ENCODE data around the gene YAE1. TPM values are rescaled to one million over a fixed set of nuclear protein-coding genes. Genes with fewer than 3 reads are reported as not detected.

Gene YAE1
- total RNA-seq, 6 experiments from 2014 or later, result 21.6 to 25.4 (median 23.0) TPM

DNA sequence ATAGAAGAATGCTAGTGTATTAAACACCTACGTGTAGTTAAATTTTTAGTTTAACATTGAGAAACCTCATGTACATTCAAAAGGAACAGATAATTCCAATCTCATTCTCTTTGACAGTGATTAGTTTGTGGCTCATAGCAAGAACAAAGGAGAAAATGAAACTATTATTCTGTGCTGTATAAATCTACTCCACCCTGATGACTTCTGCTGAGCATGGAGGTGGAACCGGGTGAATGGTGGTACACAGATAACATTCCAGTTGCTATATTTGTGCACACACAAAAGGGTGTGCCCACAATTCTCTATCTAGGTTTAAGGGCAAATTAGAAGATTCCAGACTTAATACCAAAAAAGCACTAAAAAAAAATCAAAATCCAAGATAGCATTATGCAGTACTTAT is 40.1 kb downstream of the YAE1 start:
- H3K27me3 Mint-ChIP-seq (ENCODE audit: insufficient read depth), result peaks cover 1% of the 10 kb centered on the region; the same call in 1 of the 2 replicates
- H3K4me3 Mint-ChIP-seq, result no peak overlapping the region
- DNase-seq, result no peak
- H3K4me1 Mint-ChIP-seq (ENCODE audit: low read depth), result peaks cover 96% of the 10 kb centered on the region
- H3K27ac Mint-ChIP-seq, result 0 out of 2 replicates have a peak overlapping the region, but pooled peaks have one; percentile 47
- no peaks in the 10 kb centered on the region for H3K9me3 Mint-ChIP-seq
- TF ChIP-seq CTCF (IDR thresholded peaks at IDR 0.05), result no peak
- peaks cover 6% of the 10 kb centered on the region for H3K36me3 Mint-ChIP-seq (ENCODE audit: low read depth)

DNA sequence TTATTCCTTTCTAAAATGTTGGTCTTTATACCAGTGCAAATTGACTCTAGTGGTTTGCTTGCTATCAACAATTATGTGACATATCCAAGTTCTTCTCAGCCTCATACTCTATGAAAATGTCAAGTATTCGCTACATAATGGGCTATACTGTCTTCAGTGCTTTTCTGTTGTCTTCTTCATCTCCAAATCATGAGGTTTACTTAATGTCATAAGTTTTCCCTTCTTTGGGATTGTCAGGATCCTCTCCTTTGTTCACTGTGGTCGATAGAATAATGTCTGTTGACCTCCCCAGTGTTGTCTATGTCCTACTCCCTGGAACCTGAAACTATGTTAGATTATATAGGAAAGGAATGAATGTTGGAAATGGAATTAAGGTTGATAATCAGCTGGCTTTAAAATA is 40.7 kb downstream of the YAE1 start:
- Mint-ChIP-seq H3K27me3 (ENCODE audit: insufficient read depth) (peaks cover 1% of the 10 kb centered on the region; the same call in 1 of the 2 replicates), H3K36me3 (ENCODE audit: low read depth) (peaks cover 6% of the 10 kb centered on the region), H3K4me1 (ENCODE audit: low read depth) (peaks cover 91% of the 10 kb centered on the region), H3K9me3 (no peaks in the 10 kb centered on the region), H3K4me3 (no peak overlapping the region), H3K27ac (no peak overlapping the region; the same call in 1 of the 2 replicates)
- DNase-seq, result no peak
- TF ChIP-seq CTCF (IDR thresholded peaks at IDR 0.05), result no peak

DNA sequence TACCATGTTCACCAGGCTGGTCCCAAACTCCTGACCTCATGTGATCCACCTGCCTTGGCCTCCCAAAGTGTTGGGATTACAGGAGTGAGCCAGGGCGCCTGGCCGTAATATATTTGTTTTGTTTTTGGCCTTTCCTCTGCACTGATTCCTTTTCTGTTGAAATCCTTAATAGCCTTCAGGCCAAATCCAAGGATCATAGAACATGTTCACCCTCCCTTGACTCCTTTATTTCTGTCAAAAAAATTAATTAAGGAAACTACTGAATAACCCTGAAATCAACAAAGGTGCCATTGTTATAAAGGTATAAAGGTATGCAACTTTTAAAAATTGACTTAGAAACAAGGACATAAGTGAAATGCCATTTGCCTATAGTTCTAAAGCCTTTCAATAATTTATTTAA is 41.7 kb downstream of the YAE1 start:
- Mint-ChIP-seq H3K27ac (peak overlapping the region; percentile 84), H3K36me3 (ENCODE audit: low read depth) (peaks cover 6% of the 10 kb centered on the region), H3K4me3 (peak overlapping the region; percentile 51; the same call in 1 of the 2 replicates), H3K9me3 (no peaks in the 10 kb centered on the region), H3K27me3 (ENCODE audit: insufficient read depth) (peaks cover 1% of the 10 kb centered on the region; the same call in 1 of the 2 replicates), H3K4me1 (ENCODE audit: low read depth) (peaks cover 91% of the 10 kb centered on the region)
- DNase-seq, result no peak
- TF ChIP-seq CTCF (IDR thresholded peaks at IDR 0.05), result no peak

- Mint-ChIP-seq H3K4me3 (peak overlapping the region; percentile 51), H3K27ac (peak overlapping the region; percentile 84), H3K9me3 (no peaks in the 10 kb centered on the region), H3K4me1 (ENCODE audit: low read depth) (peaks cover 91% of the 10 kb centered on the region), H3K27me3 (ENCODE audit: insufficient read depth) (peaks cover 1% of the 10 kb centered on the region; the same call in 1 of the 2 replicates), H3K36me3 (ENCODE audit: low read depth) (peaks cover 6% of the 10 kb centered on the region)
- no peak for DNase-seq
- no peak for TF ChIP-seq CTCF (IDR thresholded peaks at IDR 0.05)
Observed at GRCh38 chr7:39608278-39608677, 42.1 kb downstream of the YAE1 start.

DNA sequence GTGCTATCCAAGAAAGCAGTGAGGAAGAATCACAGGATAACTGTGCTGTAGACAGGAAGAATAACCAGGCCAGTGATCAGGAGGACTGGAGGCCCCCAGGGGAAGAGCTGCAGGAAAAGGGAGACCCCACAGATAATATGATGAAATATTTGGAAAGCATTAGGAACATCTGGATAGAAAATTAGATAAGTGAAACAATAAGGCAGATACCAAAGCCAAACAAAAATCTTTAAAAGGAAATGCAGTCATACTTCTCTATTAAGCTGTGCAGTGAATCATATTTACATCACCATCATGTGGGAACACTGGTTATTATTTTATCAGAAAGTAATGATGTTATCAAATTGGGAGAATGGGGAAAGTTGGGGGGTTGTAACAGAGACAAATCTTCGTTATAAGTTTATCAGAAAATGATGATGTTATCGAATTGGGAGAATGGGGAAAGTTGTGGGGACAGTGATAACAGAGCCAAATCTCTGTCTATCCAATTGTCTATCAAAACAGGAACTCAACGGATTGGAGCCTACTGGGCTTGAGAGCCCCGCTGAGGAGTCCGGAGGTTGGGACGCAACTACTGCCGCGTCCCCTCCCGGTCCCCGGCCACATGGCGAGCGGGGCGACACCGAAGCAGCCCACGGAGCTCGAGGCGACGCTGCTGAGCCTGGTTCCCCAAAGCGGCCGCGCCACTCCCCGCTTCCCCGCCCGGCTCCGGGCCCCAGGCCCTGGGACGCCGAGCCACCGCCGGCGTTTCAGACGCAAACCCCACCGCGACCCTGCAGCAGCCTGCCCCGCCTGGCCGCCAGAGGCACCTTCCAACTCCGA is 43.1 kb downstream of the YAE1 start:
- DNase-seq, result peak; percentile 36
- Mint-ChIP-seq H3K27ac (peak overlapping the region; percentile 93), H3K36me3 (ENCODE audit: low read depth) (no peaks in the 10 kb centered on the region), H3K9me3 (no peaks in the 10 kb centered on the region), H3K4me1 (ENCODE audit: low read depth) (peaks cover 91% of the 10 kb centered on the region), H3K27me3 (ENCODE audit: insufficient read depth) (peaks cover 1% of the 10 kb centered on the region; the same call in 1 of the 2 replicates), H3K4me3 (peak overlapping the region; percentile 82)
- TF ChIP-seq CTCF (IDR thresholded peaks at IDR 0.05), result peak; percentile 37; the same call in 1 of the 2 replicates
